ENCODE data around the gene RFX3. TPM values are rescaled to one million over a fixed set of nuclear protein-coding genes. Genes with fewer than 3 reads are reported as not detected.

Gene RFX3
- total RNA-seq, 1 experiment from 2014 or later, result 4.5 TPM

DNA sequence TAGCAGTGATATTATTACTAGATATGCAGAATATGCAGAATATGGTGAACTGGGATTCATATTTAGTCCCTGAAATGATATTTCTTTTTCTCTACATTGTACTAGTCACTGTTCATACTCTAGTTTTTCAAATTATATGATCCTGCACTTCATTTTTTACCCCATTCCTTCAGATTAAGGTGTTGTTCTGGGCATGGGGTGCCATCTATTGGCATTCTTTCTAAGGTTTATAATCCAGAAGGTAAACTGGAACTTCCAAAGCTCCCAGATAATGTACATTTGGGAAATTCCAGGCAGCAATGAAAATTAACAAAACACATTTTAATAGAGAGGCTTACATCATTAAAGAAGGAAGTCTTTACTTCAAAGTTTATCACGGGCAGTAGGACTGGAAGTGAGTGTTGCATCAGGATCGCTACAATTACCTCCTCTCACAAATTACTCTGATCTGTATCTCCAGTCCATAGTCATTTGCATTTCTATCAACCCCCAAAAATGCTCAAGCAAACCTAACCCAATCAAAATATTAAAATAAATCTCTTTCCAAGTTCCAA, 12.5 kb downstream of the RFX3 start:
- Histone ChIP-seq H4K20me1 (ENCODE audit: low read length) (no peaks in the 10 kb centered on the region), H3K79me2 (ENCODE audit: low read length) (no peaks in the 10 kb centered on the region), H3F3A (ENCODE audit: low read length, unreplicated experiment) (no peaks in the 10 kb centered on the region), H3K4me1 (ENCODE audit: insufficient read depth, low read length) (peaks cover 20% of the 10 kb centered on the region), H3K36me3 (ENCODE audit: low read depth, low read length) (no peaks in the 10 kb centered on the region), H3K9me3 (ENCODE audit: low read length) (no peaks in the 10 kb centered on the region), H2AFZ (ENCODE audit: low read length) (no peak overlapping the region), H3K4me3 (ENCODE audit: low read length) (no peak overlapping the region), H3K4me2 (ENCODE audit: low read length) (no peak overlapping the region), H3K27me3 (ENCODE audit: low read length) (no peaks in the 10 kb centered on the region), H3K27ac (ENCODE audit: low read length) (no peak overlapping the region), H3K9ac (ENCODE audit: low read length) (no peak overlapping the region), H3K9me2 (replicated peaks; ENCODE audit: low read length) (no peaks in the 10 kb centered on the region)
- no peak for DNase-seq
- ChIA-PET POLR2A (ENCODE audit: unreplicated experiment) (no interaction called here), CTCF (no interaction called here)
- intact Hi-C loops (cut with micrococcal nuclease), result loop anchor here (5.0 kb wide), 1 partner anchor 271 kb away; no protein-coding TSS in a partner anchor
- TF ChIP-seq EZH2phosphoT487 (IDR thresholded peaks at IDR 0.05; ENCODE audit: borderline replicate concordance, low read length) (no peak), EZH2 (IDR thresholded peaks at IDR 0.05; ENCODE audit: low read length, unreplicated experiment) (no peak)
- TF ChIP-seq, protein P1, sequence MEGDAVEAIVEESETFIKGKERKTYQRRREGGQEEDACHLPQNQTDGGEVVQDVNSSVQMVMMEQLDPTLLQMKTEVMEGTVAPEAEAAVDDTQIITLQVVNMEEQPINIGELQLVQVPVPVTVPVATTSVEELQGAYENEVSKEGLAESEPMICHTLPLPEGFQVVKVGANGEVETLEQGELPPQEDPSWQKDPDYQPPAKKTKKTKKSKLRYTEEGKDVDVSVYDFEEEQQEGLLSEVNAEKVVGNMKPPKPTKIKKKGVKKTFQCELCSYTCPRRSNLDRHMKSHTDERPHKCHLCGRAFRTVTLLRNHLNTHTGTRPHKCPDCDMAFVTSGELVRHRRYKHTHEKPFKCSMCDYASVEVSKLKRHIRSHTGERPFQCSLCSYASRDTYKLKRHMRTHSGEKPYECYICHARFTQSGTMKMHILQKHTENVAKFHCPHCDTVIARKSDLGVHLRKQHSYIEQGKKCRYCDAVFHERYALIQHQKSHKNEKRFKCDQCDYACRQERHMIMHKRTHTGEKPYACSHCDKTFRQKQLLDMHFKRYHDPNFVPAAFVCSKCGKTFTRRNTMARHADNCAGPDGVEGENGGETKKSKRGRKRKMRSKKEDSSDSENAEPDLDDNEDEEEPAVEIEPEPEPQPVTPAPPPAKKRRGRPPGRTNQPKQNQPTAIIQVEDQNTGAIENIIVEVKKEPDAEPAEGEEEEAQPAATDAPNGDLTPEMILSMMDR (conservative IDR thresholded peaks at IDR 0.05; ENCODE audit: low read depth, low read length), result no peak
- ATAC-seq, result no peak
- BruUV-seq (replicated peaks), result no TSS peak

DNA sequence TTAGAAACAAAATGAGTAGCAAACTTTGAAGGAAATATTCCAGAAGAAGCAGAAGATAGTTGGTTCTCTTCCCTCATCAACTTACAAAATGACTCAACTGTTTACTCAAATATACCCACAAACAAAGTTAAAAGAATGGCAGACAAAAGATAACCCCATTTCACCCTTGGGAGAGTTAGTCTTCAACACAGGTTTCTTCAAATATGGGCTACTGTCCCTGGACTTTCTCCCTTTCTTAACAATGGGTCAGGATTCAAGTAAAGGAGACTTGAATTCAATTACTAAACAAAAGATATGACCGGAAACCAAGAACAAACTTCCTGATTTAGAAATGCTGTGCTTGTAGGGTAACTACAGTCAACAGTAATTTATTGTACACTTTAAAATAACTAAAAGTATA, 14.2 kb downstream of the RFX3 start:
- ChIA-PET POLR2A (ENCODE audit: unreplicated experiment) (no interaction called here), CTCF (no interaction called here)
- Histone ChIP-seq H3K9me3 (ENCODE audit: low read length) (no peaks in the 10 kb centered on the region), H3K4me2 (ENCODE audit: low read length) (no peak overlapping the region), H4K20me1 (ENCODE audit: low read length) (no peaks in the 10 kb centered on the region), H3K4me3 (ENCODE audit: low read length) (no peak overlapping the region), H2AFZ (ENCODE audit: low read length) (no peak overlapping the region), H3K27ac (ENCODE audit: low read length) (no peak overlapping the region), H3K27me3 (ENCODE audit: low read length) (no peaks in the 10 kb centered on the region), H3K79me2 (ENCODE audit: low read length) (no peaks in the 10 kb centered on the region), H3K9me2 (replicated peaks; ENCODE audit: low read length) (no peaks in the 10 kb centered on the region), H3K4me1 (ENCODE audit: insufficient read depth, low read length) (peaks cover 20% of the 10 kb centered on the region), H3F3A (ENCODE audit: low read length, unreplicated experiment) (no peaks in the 10 kb centered on the region), H3K36me3 (ENCODE audit: low read depth, low read length) (no peaks in the 10 kb centered on the region), H3K9ac (ENCODE audit: low read length) (no peak overlapping the region)
- TF ChIP-seq, protein P1 (conservative IDR thresholded peaks at IDR 0.05; ENCODE audit: low read depth, low read length), result no peak
- TF ChIP-seq EZH2 (IDR thresholded peaks at IDR 0.05; ENCODE audit: low read length, unreplicated experiment), result no peak
- no peak for TF ChIP-seq EZH2phosphoT487 (IDR thresholded peaks at IDR 0.05; ENCODE audit: borderline replicate concordance, low read length)
- no peak for DNase-seq
- intact Hi-C loops (cut with micrococcal nuclease), result loop anchor here (5.0 kb wide), 1 partner anchor 269 kb away; no protein-coding TSS in a partner anchor
- no TSS peak for BruUV-seq (replicated peaks)
- ATAC-seq, result no peak

DNA sequence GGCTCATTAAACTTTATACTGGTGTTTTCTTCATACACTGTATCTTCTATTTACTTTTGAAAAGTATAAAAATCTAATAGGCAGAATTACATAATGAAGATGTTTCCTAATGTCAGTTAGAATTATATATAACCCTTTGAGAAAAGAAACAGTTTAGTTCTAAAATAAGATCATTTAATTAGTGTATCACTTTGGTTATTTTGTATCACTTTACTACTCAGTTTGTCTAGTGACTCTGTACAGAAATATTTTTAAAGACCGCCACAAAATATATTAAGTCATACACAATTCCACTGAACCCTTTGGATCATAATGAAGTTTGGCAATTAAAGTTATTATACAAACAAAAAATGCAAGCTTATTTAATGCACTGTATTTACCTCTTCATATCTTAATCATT, 15.0 kb downstream of the RFX3 start:
- BruUV-seq (replicated peaks), result no TSS peak
- CTCF ChIA-PET, result no interaction called here

More for the DNA sequence above, 15.0 kb downstream of the RFX3 start:
- H2AFZ ChIP-seq (ENCODE audit: low read length), result no peak overlapping the region
- no peak overlapping the region for H3K4me2 ChIP-seq (ENCODE audit: low read length)
- peaks cover 20% of the 10 kb centered on the region for H3K4me1 ChIP-seq (ENCODE audit: insufficient read depth, low read length)
- no peaks in the 10 kb centered on the region for H3K79me2 ChIP-seq (ENCODE audit: low read length)
- H3K27me3 ChIP-seq (ENCODE audit: low read length), result no peaks in the 10 kb centered on the region
- H4K20me1 ChIP-seq (ENCODE audit: low read length), result no peaks in the 10 kb centered on the region
- H3K4me3 ChIP-seq (ENCODE audit: low read length), result no peak overlapping the region
- no peaks in the 10 kb centered on the region for H3F3A ChIP-seq (ENCODE audit: low read length, unreplicated experiment)
- H3K36me3 ChIP-seq (ENCODE audit: low read depth, low read length), result no peaks in the 10 kb centered on the region
- TF ChIP-seq EZH2 (IDR thresholded peaks at IDR 0.05; ENCODE audit: low read length, unreplicated experiment) (no peak), EZH2phosphoT487 (IDR thresholded peaks at IDR 0.05; ENCODE audit: borderline replicate concordance, low read length) (no peak)
- TF ChIP-seq, protein P1 (conservative IDR thresholded peaks at IDR 0.05; ENCODE audit: low read depth, low read length), result no peak
- H3K9me3 ChIP-seq (ENCODE audit: low read length), result no peaks in the 10 kb centered on the region
- H3K27ac ChIP-seq (ENCODE audit: low read length), result no peak overlapping the region
- intact Hi-C loops (cut with micrococcal nuclease), result loop anchor here (5.0 kb wide), 1 partner anchor 268 kb away; no protein-coding TSS in a partner anchor
- H3K9me2 ChIP-seq (replicated peaks; ENCODE audit: low read length), result no peaks in the 10 kb centered on the region
- H3K9ac ChIP-seq (ENCODE audit: low read length), result no peak overlapping the region
- ATAC-seq (peak; percentile 45; the same call in 1 of the 2 replicates), DNase-seq (no peak)
- POLR2A ChIA-PET (ENCODE audit: unreplicated experiment), result no interaction called here
